ENCODE results near the gene ABRACL.
"Not testable (repeated sequence)": the region's sequence is repeated elsewhere in the genome, so short reads cannot be mapped to it uniquely, and the experiment has no call there.

ABRACL gene

GRCh38 chr6:139010674-139011073, 17.9 kb upstream of the ABRACL start:
- DNase-seq (ENCODE audit: low read depth in 2 of 2, low spot score in 1 of 2) = no peak

- DNase-seq (ENCODE audit: low read depth in 2 of 2, low spot score in 1 of 2) = no peak
Observed at GRCh38 chr6:139011980-139012379, 16.6 kb upstream of the ABRACL start.

GRCh38 chr6:139013185-139013800, 15.3 kb upstream of the ABRACL start:
- no peak for DNase-seq (ENCODE audit: low read depth in 2 of 2, low spot score in 1 of 2)

- DNase-seq (ENCODE audit: low read depth in 2 of 2, low spot score in 1 of 2) = no peak
Observed at GRCh38 chr6:139014945-139015344, 13.6 kb upstream of the ABRACL start.

GRCh38 chr6:139016337-139017213, 12.0 kb upstream of the ABRACL start:
- DNase-seq (ENCODE audit: low read depth in 2 of 2, low spot score in 1 of 2) = no peak

GRCh38 chr6:139017227-139017626, 11.3 kb upstream of the ABRACL start:
- no peak for DNase-seq (ENCODE audit: low read depth in 2 of 2, low spot score in 1 of 2)

- no peak for DNase-seq (ENCODE audit: low read depth in 2 of 2, low spot score in 1 of 2)
Observed at GRCh38 chr6:139019722-139020121, 8.8 kb upstream of the ABRACL start.

- DNase-seq (ENCODE audit: low read depth in 2 of 2, low spot score in 1 of 2) = no peak
Observed at GRCh38 chr6:139020689-139021088, 7.9 kb upstream of the ABRACL start.

DNA sequence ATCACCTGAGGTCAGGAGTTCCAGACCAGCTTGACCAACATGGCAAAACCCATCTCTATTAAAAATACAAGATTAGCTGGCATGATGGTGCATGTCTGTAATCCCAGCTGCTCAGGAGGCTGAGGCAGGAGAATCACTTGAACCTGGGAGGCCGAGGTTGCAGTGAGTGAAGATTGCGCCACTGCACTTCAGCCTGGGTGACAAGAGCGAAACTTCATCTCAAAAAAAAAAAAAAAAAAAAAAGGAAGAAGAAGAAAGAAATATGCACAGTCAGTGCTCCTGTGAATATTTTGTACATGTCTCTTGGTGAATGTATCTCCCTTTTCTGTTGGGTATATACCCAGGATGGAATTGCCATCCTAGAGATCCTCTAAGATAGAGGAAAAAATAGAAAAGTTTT, 3.1 kb upstream of the ABRACL start:
- not testable (repeated sequence) for DNase-seq (ENCODE audit: low read depth in 2 of 2, low spot score in 1 of 2)

DNA sequence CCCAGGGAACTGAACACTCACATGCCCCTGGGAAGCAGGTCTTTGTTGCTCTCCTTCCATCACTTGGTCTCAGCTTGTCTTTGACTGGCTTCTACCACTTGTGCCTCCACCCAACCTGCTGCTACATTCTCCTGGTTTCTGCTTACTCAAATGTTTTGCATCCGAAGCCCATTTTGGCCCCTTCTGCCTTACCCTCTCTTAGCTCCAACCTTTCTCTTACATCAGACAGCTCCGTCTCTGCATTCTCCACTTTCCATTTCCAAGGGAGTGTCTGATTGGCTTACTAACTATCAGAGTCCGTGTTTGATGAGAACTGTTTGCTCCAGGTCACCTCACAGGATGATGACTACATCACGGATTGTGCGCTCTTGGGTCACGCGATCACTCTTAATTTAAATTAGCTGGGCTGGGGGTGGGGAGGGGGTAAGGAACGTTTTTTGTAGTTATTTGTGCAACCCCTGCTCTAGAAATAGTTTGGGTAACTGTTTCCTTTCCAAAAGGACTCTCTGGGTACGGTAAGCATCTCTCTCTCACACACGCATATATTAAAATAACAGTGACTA, 844 bp upstream of the ABRACL start:
- no peak for DNase-seq (ENCODE audit: low read depth in 2 of 2, low spot score in 1 of 2)

DNA sequence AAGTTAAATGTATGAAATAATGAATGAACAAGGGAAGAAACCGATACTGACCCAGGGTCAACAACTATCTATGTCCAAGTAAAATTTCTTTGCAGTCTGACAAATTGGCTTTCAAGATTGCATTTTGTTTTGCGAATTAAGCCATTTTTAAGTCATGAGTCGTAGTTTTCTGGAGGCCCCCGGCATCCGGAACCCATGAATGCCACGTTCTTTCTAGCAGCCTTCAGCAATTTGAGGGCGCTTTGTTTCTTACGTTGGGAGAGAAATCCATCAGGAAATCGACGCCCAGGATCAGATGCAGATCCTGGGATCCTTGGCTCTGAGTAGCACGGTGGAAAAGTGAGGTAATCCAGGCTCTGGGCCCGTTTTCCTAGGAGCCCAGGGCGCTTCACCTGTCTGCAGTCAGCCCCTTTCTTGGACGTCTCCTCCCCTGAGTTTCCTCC, 309 bp upstream of the ABRACL start:
- DNase-seq (ENCODE audit: low read depth in 2 of 2, low spot score in 1 of 2) = no peak

DNA sequence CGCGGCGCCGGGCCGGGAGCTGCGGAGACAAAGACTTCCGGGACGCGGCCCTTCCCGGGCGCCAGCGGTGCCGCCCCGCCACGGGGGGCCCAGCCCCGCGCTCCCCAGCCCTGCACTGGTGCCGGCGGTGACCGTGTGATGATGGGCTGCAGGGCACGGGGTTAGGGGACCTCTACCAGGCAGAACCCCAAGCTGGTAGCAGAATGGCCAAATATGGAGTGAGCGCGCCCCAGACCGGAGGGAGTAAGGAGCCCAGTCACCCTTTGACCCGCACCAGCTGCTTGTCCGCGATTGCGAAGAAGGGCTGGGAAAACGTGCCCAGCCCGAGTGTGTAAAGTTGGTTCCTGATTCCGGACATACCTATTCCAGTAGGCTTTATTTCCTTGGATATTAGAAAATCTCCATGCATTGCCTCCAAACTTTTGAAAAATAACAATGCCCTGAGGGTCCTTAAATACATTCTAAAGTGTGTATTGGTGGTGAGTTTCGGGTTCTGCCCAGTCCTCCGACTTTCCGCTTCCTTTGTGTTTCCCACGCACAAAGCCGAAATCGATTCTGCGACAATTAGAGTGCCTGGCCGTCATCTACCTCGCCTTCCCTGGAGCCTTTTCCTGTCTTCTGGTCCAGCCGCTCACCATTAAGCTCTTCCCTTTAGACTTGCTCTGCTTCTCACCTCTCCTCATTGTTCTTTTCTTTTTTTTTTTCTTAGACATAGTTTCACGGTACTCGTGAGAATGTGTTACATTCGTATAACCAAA, 1.1 kb downstream of the ABRACL start:
- DNase-seq (ENCODE audit: low read depth in 2 of 2, low spot score in 1 of 2) = no peak

- DNase-seq (ENCODE audit: low read depth in 2 of 2, low spot score in 1 of 2) = no peak
Observed at GRCh38 chr6:139030228-139030963, 1.9 kb downstream of the ABRACL start.

DNA sequence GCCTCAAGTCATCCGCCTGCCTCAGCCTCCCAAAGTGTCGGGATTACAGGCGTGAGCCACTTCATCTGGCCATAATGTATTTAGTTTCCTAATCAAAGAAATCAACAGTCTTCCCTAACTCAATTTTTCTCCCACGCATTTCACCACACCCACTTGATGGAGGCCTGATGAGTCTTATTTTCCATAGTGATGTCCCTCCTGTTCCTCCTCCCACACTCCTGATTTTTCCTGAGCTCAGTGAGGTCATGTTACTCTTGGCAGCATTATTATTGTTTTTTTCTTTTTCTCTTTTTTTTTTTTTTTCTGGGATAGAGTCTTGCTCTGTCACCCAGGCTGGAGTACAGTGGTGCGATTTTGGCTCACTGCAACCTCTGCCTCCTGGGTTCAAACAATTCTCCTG, 8.9 kb downstream of the ABRACL start:
- DNase-seq (ENCODE audit: low read depth in 2 of 2, low spot score in 1 of 2) = no peak

GRCh38 chr6:139044250-139044649, 15.7 kb downstream of the ABRACL start:
- DNase-seq (ENCODE audit: low read depth in 2 of 2, low spot score in 1 of 2) = no peak

GRCh38 chr6:139047677-139048076, 19.1 kb downstream of the ABRACL start:
- DNase-seq (ENCODE audit: low read depth in 2 of 2, low spot score in 1 of 2) = no peak

GRCh38 chr6:139048912-139049311, 20.4 kb downstream of the ABRACL start:
- DNase-seq (ENCODE audit: low read depth in 2 of 2, low spot score in 1 of 2) = not testable (repeated sequence)

- DNase-seq (ENCODE audit: low read depth in 2 of 2, low spot score in 1 of 2) = not testable (repeated sequence)
Observed at GRCh38 chr6:139050131-139050769, 21.7 kb downstream of the ABRACL start.

GRCh38 chr6:139050770-139051313, 22.3 kb downstream of the ABRACL start:
- DNase-seq (ENCODE audit: low read depth in 2 of 2, low spot score in 1 of 2) = no peak
